Measurements from ENCODE around the gene DCAF8L2.

The DCAF8L2 gene

GRCh38 chrX:27598312-27598711, 8.2 kb downstream of the DCAF8L2 start:
- Histone ChIP-seq H3K27me3 (ENCODE audit: control insufficient read depth, insufficient read depth, low read length) (no peaks in the 10 kb centered on the region), H3K9me3 (ENCODE audit: control insufficient read depth, insufficient read depth, low read depth, low read length) (0 out of 2 replicates have a peak, but pooled peaks cover 1% of the 10 kb centered on the region), H3K4me3 (ENCODE audit: low read depth, low read length) (no peak overlapping the region), H3K27ac (ENCODE audit: low read depth, low read length) (no peak overlapping the region), H3K9ac (ENCODE audit: low read length) (no peak overlapping the region), H3K4me1 (ENCODE audit: control insufficient read depth, insufficient read depth, low read length) (peaks cover 6% of the 10 kb centered on the region; the same call in 1 of the 2 replicates), H3K36me3 (ENCODE audit: control insufficient read depth, insufficient read depth, low read length) (no peaks in the 10 kb centered on the region)

- no peak overlapping the region for H3K9ac ChIP-seq (ENCODE audit: low read length)
- H3K4me3 ChIP-seq (ENCODE audit: low read depth, low read length) = no peak overlapping the region
- no peaks in the 10 kb centered on the region for H3K36me3 ChIP-seq (ENCODE audit: control insufficient read depth, insufficient read depth, low read length)
- no peaks in the 10 kb centered on the region for H3K27me3 ChIP-seq (ENCODE audit: control insufficient read depth, insufficient read depth, low read length)
- no peaks in the 10 kb centered on the region for H3K9me3 ChIP-seq (ENCODE audit: control insufficient read depth, insufficient read depth, low read depth, low read length)
- H3K27ac ChIP-seq (ENCODE audit: low read depth, low read length) = no peak overlapping the region
- H3K4me1 ChIP-seq (ENCODE audit: control insufficient read depth, insufficient read depth, low read length) = peaks cover 6% of the 10 kb centered on the region; the same call in 1 of the 2 replicates
Observed at GRCh38 chrX:27599928-27600327, 9.8 kb downstream of the DCAF8L2 start.

- H3K27me3 ChIP-seq (ENCODE audit: control insufficient read depth, insufficient read depth, low read length) = no peaks in the 10 kb centered on the region
- no peak overlapping the region for H3K27ac ChIP-seq (ENCODE audit: low read depth, low read length)
- H3K9ac ChIP-seq (ENCODE audit: low read length) = no peak overlapping the region
- no peak overlapping the region for H3K4me3 ChIP-seq (ENCODE audit: low read depth, low read length)
- peaks cover 6% of the 10 kb centered on the region; the same call in 1 of the 2 replicates for H3K4me1 ChIP-seq (ENCODE audit: control insufficient read depth, insufficient read depth, low read length)
- H3K36me3 ChIP-seq (ENCODE audit: control insufficient read depth, insufficient read depth, low read length) = no peaks in the 10 kb centered on the region
- no peaks in the 10 kb centered on the region for H3K9me3 ChIP-seq (ENCODE audit: control insufficient read depth, insufficient read depth, low read depth, low read length)
Observed at GRCh38 chrX:27600686-27601085, 10.5 kb downstream of the DCAF8L2 start.

DNA sequence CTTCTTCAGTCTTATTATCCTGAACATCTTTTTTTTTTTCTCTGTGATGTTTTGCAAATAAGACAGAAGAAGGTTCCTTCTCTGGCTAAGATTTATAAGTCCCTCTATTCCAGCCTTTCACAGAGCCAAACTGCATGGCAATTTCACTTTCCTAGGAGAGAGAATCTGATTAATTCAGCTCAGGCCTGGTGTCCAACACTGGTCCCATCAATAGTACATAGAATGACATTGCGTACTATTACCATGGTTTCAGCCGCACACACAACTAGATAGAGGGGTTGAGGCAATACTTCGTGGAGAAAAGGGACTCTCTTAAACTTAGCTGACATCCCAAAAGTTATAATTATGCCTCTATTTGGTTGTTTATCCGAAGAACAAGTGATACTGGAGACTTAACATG, 18.5 kb downstream of the DCAF8L2 start:
- Histone ChIP-seq H3K27ac (ENCODE audit: low read depth, low read length) (no peak overlapping the region), H3K9ac (ENCODE audit: low read length) (no peak overlapping the region), H3K27me3 (ENCODE audit: control insufficient read depth, insufficient read depth, low read length) (no peaks in the 10 kb centered on the region; the same call in 1 of the 2 replicates), H3K9me3 (ENCODE audit: control insufficient read depth, insufficient read depth, low read depth, low read length) (no peaks in the 10 kb centered on the region), H3K4me3 (ENCODE audit: low read depth, low read length) (no peak overlapping the region), H3K36me3 (ENCODE audit: control insufficient read depth, insufficient read depth, low read length) (no peaks in the 10 kb centered on the region), H3K4me1 (ENCODE audit: control insufficient read depth, insufficient read depth, low read length) (no peaks in the 10 kb centered on the region)

DNA sequence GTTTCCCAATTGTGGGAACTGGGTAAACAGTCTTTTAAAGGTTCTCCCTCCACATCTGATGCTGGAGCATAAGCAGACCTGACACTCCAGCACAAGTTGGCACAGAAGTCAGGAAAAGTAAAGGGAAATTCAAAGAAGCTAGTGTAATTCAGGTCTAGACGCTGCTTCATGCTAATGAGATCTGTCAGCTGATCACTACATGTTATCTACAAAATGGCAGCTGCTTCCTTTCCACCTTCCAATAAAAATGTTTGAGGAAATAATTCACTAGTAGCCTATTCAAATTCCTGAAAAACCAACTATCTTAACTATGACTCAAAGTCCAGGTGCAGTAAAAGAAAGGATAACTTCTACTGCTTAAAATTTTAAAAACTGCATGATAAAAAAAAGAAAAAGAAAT, 29.3 kb downstream of the DCAF8L2 start:
- Histone ChIP-seq H3K4me3 (ENCODE audit: low read depth, low read length) (no peak overlapping the region), H3K9ac (ENCODE audit: low read length) (no peak overlapping the region), H3K4me1 (ENCODE audit: control insufficient read depth, insufficient read depth, low read length) (no peaks in the 10 kb centered on the region), H3K36me3 (ENCODE audit: control insufficient read depth, insufficient read depth, low read length) (no peaks in the 10 kb centered on the region), H3K27ac (ENCODE audit: low read depth, low read length) (no peak overlapping the region), H3K9me3 (ENCODE audit: control insufficient read depth, insufficient read depth, low read depth, low read length) (no peaks in the 10 kb centered on the region), H3K27me3 (ENCODE audit: control insufficient read depth, insufficient read depth, low read length) (no peaks in the 10 kb centered on the region; the same call in 1 of the 2 replicates)

DNA sequence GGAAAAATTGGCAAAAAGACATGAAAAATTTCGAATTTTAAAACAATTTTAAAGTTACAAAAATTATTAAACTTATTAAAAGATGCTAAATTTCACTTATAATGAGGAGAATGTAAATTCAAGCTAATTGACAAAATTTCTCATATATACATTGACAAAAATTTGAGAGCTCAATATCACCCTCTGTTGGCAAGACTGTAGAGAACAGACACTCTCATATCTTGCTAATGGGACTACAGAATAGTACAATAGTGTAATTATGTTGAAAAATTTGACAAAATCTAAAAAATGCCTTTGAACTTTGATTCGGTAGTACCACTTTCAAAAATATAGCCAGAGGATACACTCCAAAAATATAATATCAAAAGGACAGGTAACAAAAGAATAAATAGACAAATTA, 29.8 kb downstream of the DCAF8L2 start:
- no peaks in the 10 kb centered on the region for H3K9me3 ChIP-seq (ENCODE audit: control insufficient read depth, insufficient read depth, low read depth, low read length)
- H3K36me3 ChIP-seq (ENCODE audit: control insufficient read depth, insufficient read depth, low read length) = no peaks in the 10 kb centered on the region
- H3K27me3 ChIP-seq (ENCODE audit: control insufficient read depth, insufficient read depth, low read length) = no peaks in the 10 kb centered on the region; the same call in 1 of the 2 replicates
- H3K27ac ChIP-seq (ENCODE audit: low read depth, low read length) = no peak overlapping the region
- no peak overlapping the region for H3K9ac ChIP-seq (ENCODE audit: low read length)
- no peaks in the 10 kb centered on the region for H3K4me1 ChIP-seq (ENCODE audit: control insufficient read depth, insufficient read depth, low read length)
- no peak overlapping the region for H3K4me3 ChIP-seq (ENCODE audit: low read depth, low read length)

- no peaks in the 10 kb centered on the region for H3K9me3 ChIP-seq (ENCODE audit: control insufficient read depth, insufficient read depth, low read depth, low read length)
Observed at GRCh38 chrX:27622883-27623282, 32.7 kb downstream of the DCAF8L2 start.

GRCh38 chrX:27626066-27626465, 35.9 kb downstream of the DCAF8L2 start:
- Histone ChIP-seq H3K36me3 (ENCODE audit: control insufficient read depth, insufficient read depth, low read length) (no peaks in the 10 kb centered on the region), H3K27ac (ENCODE audit: low read depth, low read length) (no peak overlapping the region), H3K9me3 (ENCODE audit: control insufficient read depth, insufficient read depth, low read depth, low read length) (no peaks in the 10 kb centered on the region), H3K4me1 (ENCODE audit: control insufficient read depth, insufficient read depth, low read length) (no peaks in the 10 kb centered on the region), H3K27me3 (ENCODE audit: control insufficient read depth, insufficient read depth, low read length) (no peaks in the 10 kb centered on the region; the same call in 1 of the 2 replicates), H3K9ac (ENCODE audit: low read length) (no peak overlapping the region), H3K4me3 (ENCODE audit: low read depth, low read length) (no peak overlapping the region)

More at GRCh38 chrX:27622883-27623282, 32.7 kb downstream of the DCAF8L2 start:
- no peaks in the 10 kb centered on the region; the same call in 1 of the 2 replicates for H3K27me3 ChIP-seq (ENCODE audit: control insufficient read depth, insufficient read depth, low read length)
- H3K4me3 ChIP-seq (ENCODE audit: low read depth, low read length) = no peak overlapping the region
- no peak overlapping the region for H3K9ac ChIP-seq (ENCODE audit: low read length)
- H3K36me3 ChIP-seq (ENCODE audit: control insufficient read depth, insufficient read depth, low read length) = no peaks in the 10 kb centered on the region
- no peak overlapping the region for H3K27ac ChIP-seq (ENCODE audit: low read depth, low read length)
- H3K4me1 ChIP-seq (ENCODE audit: control insufficient read depth, insufficient read depth, low read length) = no peaks in the 10 kb centered on the region

- Histone ChIP-seq H3K27me3 (ENCODE audit: control insufficient read depth, insufficient read depth, low read length) (no peaks in the 10 kb centered on the region; the same call in 1 of the 2 replicates), H3K4me1 (ENCODE audit: control insufficient read depth, insufficient read depth, low read length) (no peaks in the 10 kb centered on the region), H3K27ac (ENCODE audit: low read depth, low read length) (no peak overlapping the region), H3K9me3 (ENCODE audit: control insufficient read depth, insufficient read depth, low read depth, low read length) (no peaks in the 10 kb centered on the region), H3K4me3 (ENCODE audit: low read depth, low read length) (no peak overlapping the region), H3K36me3 (ENCODE audit: control insufficient read depth, insufficient read depth, low read length) (no peaks in the 10 kb centered on the region), H3K9ac (ENCODE audit: low read length) (no peak overlapping the region)
Observed at GRCh38 chrX:27633328-27633727, 43.2 kb downstream of the DCAF8L2 start.

DNA sequence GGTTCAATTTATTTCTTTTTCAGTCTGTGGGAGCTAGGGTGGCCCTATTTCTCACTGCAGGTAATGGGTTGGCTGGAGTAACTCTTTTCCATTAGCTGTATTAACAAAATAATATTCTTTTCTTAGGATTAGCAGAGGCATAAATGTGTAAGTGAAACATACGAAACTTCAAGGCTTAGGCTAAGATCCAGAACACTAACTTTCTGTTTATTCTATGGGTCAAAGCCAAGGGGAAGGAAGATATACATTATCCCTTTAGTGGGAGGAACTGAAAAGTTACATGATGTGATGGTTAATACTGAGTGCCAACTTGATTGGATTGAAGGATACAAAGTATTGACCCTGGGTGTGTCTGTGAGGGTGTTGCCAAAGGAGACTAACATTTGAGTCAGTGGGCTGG, 66.4 kb downstream of the DCAF8L2 start:
- Histone ChIP-seq H3K27ac (ENCODE audit: low read depth, low read length) (no peak overlapping the region), H3K27me3 (ENCODE audit: control insufficient read depth, insufficient read depth, low read length) (no peaks in the 10 kb centered on the region), H3K4me1 (ENCODE audit: control insufficient read depth, insufficient read depth, low read length) (no peaks in the 10 kb centered on the region), H3K9ac (ENCODE audit: low read length) (no peak overlapping the region), H3K9me3 (ENCODE audit: control insufficient read depth, insufficient read depth, low read depth, low read length) (no peaks in the 10 kb centered on the region), H3K36me3 (ENCODE audit: control insufficient read depth, insufficient read depth, low read length) (no peaks in the 10 kb centered on the region), H3K4me3 (ENCODE audit: low read depth, low read length) (no peak overlapping the region)

DNA sequence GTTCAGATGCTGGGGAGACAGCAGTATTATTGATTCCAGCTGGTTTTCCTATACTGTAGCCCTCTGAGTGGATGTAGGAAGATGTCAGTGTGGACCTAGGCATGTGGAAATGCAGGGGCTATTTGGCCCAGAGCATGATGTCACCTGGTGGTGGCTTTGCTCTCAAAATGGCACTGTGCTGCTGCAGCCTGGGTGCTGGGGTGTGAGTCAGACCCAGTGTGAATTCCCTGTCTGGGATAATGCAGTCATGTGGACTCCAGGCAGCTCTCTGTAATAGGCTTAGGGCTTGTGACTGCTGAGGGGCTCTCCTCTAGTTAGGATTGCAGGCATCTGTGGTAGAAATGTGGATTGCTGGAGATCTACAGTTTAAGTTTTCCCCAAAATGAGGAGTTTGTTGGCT, 70.7 kb downstream of the DCAF8L2 start:
- Histone ChIP-seq H3K4me3 (ENCODE audit: low read depth, low read length) (no peak overlapping the region), H3K27ac (ENCODE audit: low read depth, low read length) (no peak overlapping the region), H3K4me1 (ENCODE audit: control insufficient read depth, insufficient read depth, low read length) (no peaks in the 10 kb centered on the region), H3K9me3 (ENCODE audit: control insufficient read depth, insufficient read depth, low read depth, low read length) (no peaks in the 10 kb centered on the region), H3K27me3 (ENCODE audit: control insufficient read depth, insufficient read depth, low read length) (no peaks in the 10 kb centered on the region), H3K9ac (ENCODE audit: low read length) (no peak overlapping the region), H3K36me3 (ENCODE audit: control insufficient read depth, insufficient read depth, low read length) (no peaks in the 10 kb centered on the region)

GRCh38 chrX:27671234-27671633, 81.1 kb downstream of the DCAF8L2 start:
- no peaks in the 10 kb centered on the region for H3K36me3 ChIP-seq (ENCODE audit: control insufficient read depth, insufficient read depth, low read length)
- H3K27me3 ChIP-seq (ENCODE audit: control insufficient read depth, insufficient read depth, low read length) = no peaks in the 10 kb centered on the region; the same call in 1 of the 2 replicates
- H3K4me1 ChIP-seq (ENCODE audit: control insufficient read depth, insufficient read depth, low read length) = no peaks in the 10 kb centered on the region
- no peaks in the 10 kb centered on the region for H3K9me3 ChIP-seq (ENCODE audit: control insufficient read depth, insufficient read depth, low read depth, low read length)
- no peak overlapping the region for H3K4me3 ChIP-seq (ENCODE audit: low read depth, low read length)
- no peak overlapping the region for H3K9ac ChIP-seq (ENCODE audit: low read length)
- no peak overlapping the region for H3K27ac ChIP-seq (ENCODE audit: low read depth, low read length)
